Metanephros (tissue), 1 donor: ENCODE measurements around the gene BSND. TPM values are rescaled to one million over a fixed set of nuclear protein-coding genes. Genes with fewer than 3 reads are reported as not detected.

Experiments
- total RNA-seq: library from RNA; depleted of rRNA; stranded (reverse); fragments of >200 nt; gene quantifications from one replicate; pipeline ENCODE4 v1.2.3, GENCODE V29; 2014

The BSND gene
- 3.7 TPM for total RNA-seq

DNA sequence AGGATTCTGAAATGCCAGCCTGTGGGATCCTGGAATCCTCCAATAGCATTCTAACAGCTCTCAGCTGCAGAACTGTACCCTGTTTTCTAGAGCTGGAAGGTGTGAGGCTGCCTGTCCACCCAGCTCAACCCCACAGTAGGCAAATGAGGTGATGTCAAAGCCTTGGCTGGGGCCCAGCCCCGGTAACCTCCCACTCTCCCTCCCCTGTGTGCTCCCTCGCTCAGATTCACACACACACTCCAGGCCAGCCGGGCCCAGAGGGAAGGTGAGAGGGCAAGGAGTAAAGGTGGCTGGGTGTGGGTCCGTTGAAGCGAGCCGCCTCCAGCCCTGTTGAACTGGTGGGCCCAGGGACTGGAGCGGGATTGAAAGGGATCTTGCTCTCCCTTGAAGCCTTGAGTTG, at the start of gene BSND:
Gene BSND, plus strand, starts transcription at position 257 of the 400 bp plus-strand sequence. CDS start 254 bp downstream, outside the sequence.

GRCh38 chr1:54980528-54981241, 18.0 kb upstream of the BSND start, which contains the start of gene TMEM61:
Gene TMEM61 (plus strand): TSS chr1:54980628. CDS start chr1:54981066, 438 bp downstream.

DNA sequence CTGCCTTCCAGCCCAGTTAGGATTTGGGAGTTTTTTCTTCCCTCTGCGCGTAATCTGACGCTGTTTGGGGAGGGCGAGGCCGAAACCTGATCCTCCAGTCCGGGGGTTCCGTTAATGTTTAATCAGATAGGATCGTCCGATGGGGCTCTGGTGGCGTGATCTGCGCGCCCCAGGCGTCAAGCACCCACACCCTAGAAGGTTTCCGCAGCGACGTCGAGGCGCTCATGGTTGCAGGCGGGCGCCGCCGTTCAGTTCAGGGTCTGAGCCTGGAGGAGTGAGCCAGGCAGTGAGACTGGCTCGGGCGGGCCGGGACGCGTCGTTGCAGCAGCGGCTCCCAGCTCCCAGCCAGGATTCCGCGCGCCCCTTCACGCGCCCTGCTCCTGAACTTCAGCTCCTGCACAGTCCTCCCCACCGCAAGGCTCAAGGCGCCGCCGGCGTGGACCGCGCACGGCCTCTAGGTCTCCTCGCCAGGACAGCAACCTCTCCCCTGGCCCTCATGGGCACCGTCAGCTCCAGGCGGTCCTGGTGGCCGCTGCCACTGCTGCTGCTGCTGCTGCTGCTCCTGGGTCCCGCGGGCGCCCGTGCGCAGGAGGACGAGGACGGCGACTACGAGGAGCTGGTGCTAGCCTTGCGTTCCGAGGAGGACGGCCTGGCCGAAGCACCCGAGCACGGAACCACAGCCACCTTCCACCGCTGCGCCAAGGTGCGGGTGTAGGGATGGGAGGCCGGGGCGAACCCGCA, 40.8 kb downstream of the BSND start, which contains the start of gene PCSK9:
Gene PCSK9, plus strand, starts transcription at position 207 of the 741 bp plus-strand sequence. Its CDS starts 290 bp downstream, at position 497.

Other genes with a start within 250 kb of the BSND start
- 8.5 TPM for gene PARS2, start 234.4 kb upstream of the BSND start, total RNA-seq
- gene TTC22, start 197.6 kb upstream of the BSND start, total RNA-seq = 6.8 TPM
- gene DHCR24, start 111.7 kb upstream of the BSND start, total RNA-seq = 36.1 TPM
- 3.0 TPM for gene TMEM61, start 18.3 kb upstream of the BSND start, total RNA-seq
- 2.2 TPM for gene PCSK9, start 40.6 kb downstream of the BSND start, total RNA-seq
- gene USP24, start 216.4 kb downstream of the BSND start, total RNA-seq = 71.8 TPM